ENCODE results near the gene MOBP. TPM values are rescaled to one million over a fixed set of nuclear protein-coding genes. Genes with fewer than 3 reads are reported as not detected.

Gene MOBP
- total and polyA plus RNA-seq, 12 donors, result 0.07 to 0.56 (median 0.10) TPM; not detected in 8

GRCh38 chr3:39429466-39429865 lies 38.0 kb upstream of the MOBP start:
- Histone ChIP-seq H3K27me3 (no peaks in the 10 kb centered on the region), H3K4me3 (no peak overlapping the region), H3K9me3 (replicated peaks in 1 of 3) (no peaks in the 10 kb centered on the region), H3K27ac (peak overlapping the region in 1 of 5 donors; percentile 29), H3K36me3 (replicated peaks in 1 of 2) (no peaks in the 10 kb centered on the region), H3K4me1 (replicated peaks in 1 of 2) (no peaks in the 10 kb centered on the region)
- DNase-seq, result no peak
- 89 to 95% (median 91%) methylated on average over 10 to 11 of the region's 11 CpGs for WGBS, 4 donors
- intact Hi-C loops (cut with DNase I), result no loop called here
- no peak for TF ChIP-seq POLR2A (IDR thresholded peaks at IDR 0.05)
- TF ChIP-seq, protein P1, sequence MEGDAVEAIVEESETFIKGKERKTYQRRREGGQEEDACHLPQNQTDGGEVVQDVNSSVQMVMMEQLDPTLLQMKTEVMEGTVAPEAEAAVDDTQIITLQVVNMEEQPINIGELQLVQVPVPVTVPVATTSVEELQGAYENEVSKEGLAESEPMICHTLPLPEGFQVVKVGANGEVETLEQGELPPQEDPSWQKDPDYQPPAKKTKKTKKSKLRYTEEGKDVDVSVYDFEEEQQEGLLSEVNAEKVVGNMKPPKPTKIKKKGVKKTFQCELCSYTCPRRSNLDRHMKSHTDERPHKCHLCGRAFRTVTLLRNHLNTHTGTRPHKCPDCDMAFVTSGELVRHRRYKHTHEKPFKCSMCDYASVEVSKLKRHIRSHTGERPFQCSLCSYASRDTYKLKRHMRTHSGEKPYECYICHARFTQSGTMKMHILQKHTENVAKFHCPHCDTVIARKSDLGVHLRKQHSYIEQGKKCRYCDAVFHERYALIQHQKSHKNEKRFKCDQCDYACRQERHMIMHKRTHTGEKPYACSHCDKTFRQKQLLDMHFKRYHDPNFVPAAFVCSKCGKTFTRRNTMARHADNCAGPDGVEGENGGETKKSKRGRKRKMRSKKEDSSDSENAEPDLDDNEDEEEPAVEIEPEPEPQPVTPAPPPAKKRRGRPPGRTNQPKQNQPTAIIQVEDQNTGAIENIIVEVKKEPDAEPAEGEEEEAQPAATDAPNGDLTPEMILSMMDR (IDR thresholded peaks at IDR 0.05), result no peak

DNA sequence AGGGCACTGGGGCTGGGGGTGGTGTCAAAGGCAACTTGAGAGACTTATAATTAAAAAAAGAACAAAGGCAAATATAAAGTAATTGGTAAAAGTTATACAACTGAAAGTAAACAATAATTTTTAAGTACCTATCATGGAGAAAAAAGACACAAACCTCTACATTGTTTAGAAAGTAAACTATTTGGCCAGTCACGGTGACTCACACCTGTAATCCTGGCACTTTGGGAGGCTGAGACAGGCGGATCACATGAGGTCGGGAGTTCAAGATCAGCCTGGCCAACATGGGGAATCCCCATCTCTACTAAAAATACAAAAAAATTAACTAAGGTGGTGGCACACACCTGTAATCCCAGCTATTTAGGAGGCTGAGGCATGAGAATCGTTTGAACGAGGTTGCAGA lies 35.1 kb upstream of the MOBP start:
- Histone ChIP-seq H3K9me3 (replicated peaks in 1 of 3) (no peaks in the 10 kb centered on the region), H3K36me3 (replicated peaks in 1 of 2) (no peaks in the 10 kb centered on the region), H3K4me1 (replicated peaks in 1 of 2) (no peaks in the 10 kb centered on the region), H3K27ac (no peak overlapping the region), H3K4me3 (no peak overlapping the region), H3K27me3 (no peaks in the 10 kb centered on the region)
- 82 to 89% (median 87%) methylated on average over 5 of the region's 5 CpGs for WGBS, 4 donors
- intact Hi-C loops (cut with DNase I), result no loop called here
- TF ChIP-seq, protein P1 (IDR thresholded peaks at IDR 0.05), result no peak
- no peak for TF ChIP-seq POLR2A (IDR thresholded peaks at IDR 0.05)
- no peak for DNase-seq

DNA sequence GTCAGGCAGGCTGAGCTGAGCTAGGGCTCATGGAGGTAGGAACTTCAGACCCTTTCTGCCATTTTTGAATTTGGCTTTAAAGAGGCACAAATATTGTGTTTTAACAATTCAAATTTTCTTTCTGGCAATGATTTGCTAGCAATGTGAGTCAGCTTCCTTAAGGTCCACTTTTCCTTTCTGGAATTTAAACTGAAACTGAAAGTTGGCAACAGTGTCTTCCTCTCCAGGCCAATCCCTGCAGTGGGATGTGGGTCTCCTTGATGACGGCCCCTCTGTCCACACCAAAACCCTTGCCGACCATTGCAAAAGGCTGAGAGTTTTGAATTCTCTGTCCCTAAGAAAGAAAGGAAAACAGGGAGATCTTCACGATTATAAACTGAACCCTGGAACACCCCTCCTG lies 33.8 kb upstream of the MOBP start:
- H3K4me3 ChIP-seq, result no peak overlapping the region
- peak overlapping the region in 2 of 5 donors; percentile 17 to 47 for H3K27ac ChIP-seq
- no peaks in the 10 kb centered on the region for H3K36me3 ChIP-seq (replicated peaks in 1 of 2)
- TF ChIP-seq, protein P1 (IDR thresholded peaks at IDR 0.05), result no peak
- no peak for TF ChIP-seq POLR2A (IDR thresholded peaks at IDR 0.05)
- no peak for DNase-seq
- WGBS, 4 donors, result 64 to 68% (median 65%) methylated on average over 3 of the region's 3 CpGs
- intact Hi-C loops (cut with DNase I), result no loop called here
- no peaks in the 10 kb centered on the region for H3K27me3 ChIP-seq
- H3K9me3 ChIP-seq (replicated peaks in 1 of 3), result no peaks in the 10 kb centered on the region
- no peaks in the 10 kb centered on the region for H3K4me1 ChIP-seq (replicated peaks in 1 of 2)

DNA sequence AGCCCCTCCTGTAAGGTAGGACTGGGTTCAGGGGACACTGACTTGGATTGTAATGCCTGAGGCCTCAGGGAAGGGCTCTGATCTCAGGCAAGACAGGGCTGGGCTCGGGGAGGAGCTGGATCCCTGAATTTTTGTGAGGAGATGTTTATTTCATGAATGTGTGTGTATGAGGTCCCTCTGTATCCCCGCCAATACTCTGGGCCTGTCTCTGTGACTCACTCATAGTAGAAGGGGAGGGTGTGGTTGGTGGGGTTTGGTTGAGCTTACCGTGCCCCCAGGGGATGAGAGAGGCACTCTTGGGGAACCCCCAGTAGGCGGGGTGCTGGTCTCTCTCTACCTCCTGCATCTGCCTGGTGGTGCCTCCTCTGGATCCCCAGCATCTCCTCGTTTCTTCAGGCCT lies 32.9 kb upstream of the MOBP start:
- Histone ChIP-seq H3K27ac (peak overlapping the region in 1 of 5 donors; percentile 21), H3K9me3 (replicated peaks in 1 of 3) (no peaks in the 10 kb centered on the region), H3K4me1 (replicated peaks in 1 of 2) (no peaks in the 10 kb centered on the region), H3K4me3 (no peak overlapping the region), H3K36me3 (replicated peaks in 1 of 2) (no peaks in the 10 kb centered on the region), H3K27me3 (no peaks in the 10 kb centered on the region)
- no peak for DNase-seq
- TF ChIP-seq POLR2A (IDR thresholded peaks at IDR 0.05), result no peak
- TF ChIP-seq, protein P1 (IDR thresholded peaks at IDR 0.05), result no peak
- 70 to 95% (median 73%) methylated on average over 4 to 5 of the region's 5 CpGs for WGBS, 4 donors
- intact Hi-C loops (cut with DNase I), result no loop called here

All from adrenal gland (tissue), 12 donors.